HG03354 (cell line): Measurements from ENCODE around the gene CD247.
"Not testable (repeated sequence)": the region's sequence is repeated elsewhere in the genome, so short reads cannot be mapped to it uniquely, and the experiment has no call there.

Experiments used
- ATAC-seq: cut with Tn5 transposase; IDR thresholded peaks from one replicate; pipeline ENCODE4 v1.9.1; 2021; ENCODE audit warnings: mild to moderate bottlenecking; ENCODE audit not compliant: unreplicated experiment, poor library complexity, severe bottlenecking

CD247 gene

GRCh38 chr1:167518331-167518700 is at the start of gene CD247:
Gene CD247, minus strand, starts transcription at chr1:167518529. Its CDS starts 64 bp downstream, at chr1:167518465.
- no peak for ATAC-seq

GRCh38 chr1:167567663-167568062 is 49.3 kb upstream of the CD247 start:
- ATAC-seq, result no peak

- no peak for ATAC-seq
Observed at GRCh38 chr1:167566766-167567165, 48.4 kb upstream of the CD247 start.

- ATAC-seq, result no peak
Observed at GRCh38 chr1:167565922-167566321, 47.6 kb upstream of the CD247 start.

- ATAC-seq, result no peak
Observed at GRCh38 chr1:167564612-167565270, 46.4 kb upstream of the CD247 start.

- no peak for ATAC-seq
Observed at GRCh38 chr1:167563579-167564246, 45.4 kb upstream of the CD247 start.

GRCh38 chr1:167562702-167563101 is 44.4 kb upstream of the CD247 start:
- ATAC-seq, result no peak

GRCh38 chr1:167561753-167562152 is 43.4 kb upstream of the CD247 start:
- ATAC-seq, result no peak

- ATAC-seq, result no peak
Observed at GRCh38 chr1:167555971-167556714, 37.8 kb upstream of the CD247 start.

GRCh38 chr1:167555072-167555471 is 36.7 kb upstream of the CD247 start:
- ATAC-seq, result not testable (repeated sequence)

GRCh38 chr1:167554028-167554779 is 35.9 kb upstream of the CD247 start:
- ATAC-seq, result peak; percentile 22

- peak; percentile 98 for ATAC-seq
Observed at GRCh38 chr1:167553136-167554027, 35.1 kb upstream of the CD247 start, which contains the start of gene CREG1. Gene CREG1, minus strand, starts transcription at chr1:167553762.

GRCh38 chr1:167551362-167551761 is 33.0 kb upstream of the CD247 start:
- ATAC-seq, result no peak

GRCh38 chr1:167548059-167548932 is 30.0 kb upstream of the CD247 start:
- ATAC-seq, result no peak

GRCh38 chr1:167546935-167547334 is 28.6 kb upstream of the CD247 start:
- no peak for ATAC-seq

GRCh38 chr1:167545349-167545748 is 27.0 kb upstream of the CD247 start:
- no peak for ATAC-seq

GRCh38 chr1:167544447-167545093 is 26.2 kb upstream of the CD247 start:
- ATAC-seq, result peak; percentile 52
